ENCODE data around the gene APCDD1L. TPM values are rescaled to one million over a fixed set of nuclear protein-coding genes. Genes with fewer than 3 reads are reported as not detected.

Gene APCDD1L
- total and polyA plus RNA-seq, 4 donors = 0.04 TPM; not detected in 3

GRCh38 chr20:58504566-58504965, 10.6 kb downstream of the APCDD1L start (continued):
- TF ChIP-seq CTCF (IDR thresholded peaks at IDR 0.05; ENCODE audit: low read depth, low read length, missing input control) (no peak), RAD21 (IDR thresholded peaks at IDR 0.05) (no peak), FOXA2 (IDR thresholded peaks at IDR 0.05) (no peak), JUND (IDR thresholded peaks at IDR 0.05) (no peak), ZBTB33 (IDR thresholded peaks at IDR 0.05) (no peak), FOXA1 (IDR thresholded peaks at IDR 0.05) (no peak), YY1 (IDR thresholded peaks at IDR 0.05) (no peak), NR2F2 (IDR thresholded peaks at IDR 0.05) (no peak)

- TF ChIP-seq SP1 (IDR thresholded peaks at IDR 0.05) (no peak), REST (IDR thresholded peaks at IDR 0.05) (no peak), CTCF (IDR thresholded peaks at IDR 0.05; ENCODE audit: low read depth, low read length, missing input control) (no peak), HNF4G (IDR thresholded peaks at IDR 0.05) (no peak), FOXA2 (IDR thresholded peaks at IDR 0.05) (no peak), HNF4A (conservative IDR thresholded peaks at IDR 0.05) (no peak), MAX (IDR thresholded peaks at IDR 0.05) (no peak), RXRA (IDR thresholded peaks at IDR 0.05) (no peak), ZBTB33 (IDR thresholded peaks at IDR 0.05) (no peak)
- no peak overlapping the region for H3K4me3 ChIP-seq (ENCODE audit: low read depth in 1 of 3, low read length in 3 of 3)
- H3K9me3 ChIP-seq (ENCODE audit: control insufficient read depth in 4 of 4, low read length in 3 of 4) = peaks cover 6 to 24% (median 17%) of the 10 kb centered on the region in 4 donors
- H3K4me1 ChIP-seq (ENCODE audit: control insufficient read depth in 4 of 4, insufficient read depth in 4 of 4, low read length in 3 of 4) = no peaks in the 10 kb centered on the region
- H3K36me3 ChIP-seq (ENCODE audit: control insufficient read depth in 4 of 4, insufficient read depth in 3 of 4, low read depth in 1 of 4, low read length in 3 of 4) = no peaks in the 10 kb centered on the region
- H3K9ac ChIP-seq (ENCODE audit: low read depth in 1 of 2, low read length in 2 of 2) = no peak overlapping the region
- no peak overlapping the region for H3K27ac ChIP-seq (ENCODE audit: low read depth in 1 of 2, low read length in 2 of 2)
- no peak for DNase-seq (ENCODE audit: low spot score)
- WGBS = 67% methylated on average over 1 of the region's 1 CpG
- H3K27me3 ChIP-seq (ENCODE audit: control insufficient read depth in 4 of 4, insufficient read depth in 4 of 4, low read length in 3 of 4) = peaks cover 0 to 2% (median 0%) of the 10 kb centered on the region in 4 donors
Measured at GRCh38 chr20:58503668-58504067, 11.5 kb downstream of the APCDD1L start.
